ENCODE measurements around the gene ARID2. TPM values are rescaled to one million over a fixed set of nuclear protein-coding genes. Genes with fewer than 3 reads are reported as not detected.

ARID2 gene
- total and polyA plus RNA-seq, 2 donors (not counting 1 experiment from before 2014, with no cell fraction given) = 5.0 to 49.2 TPM

- ChIA-PET POLR2A (interaction anchor here (0.6 to 2.1 kb wide), 5 partner anchors 9 to 1547 kb away, joined by 3 to 16 read pairs (median 5); partner anchors contain the start of gene SCAF11), CTCF (interaction anchor here (1.2 to 12.6 kb wide), 9 partner anchors 15 to 557 kb away, joined by 3 to 151 read pairs (median 4); partner anchors contain the start of gene SCAF11)
- no peak for TF ChIP-seq EZH2 (IDR thresholded peaks at IDR 0.05; ENCODE audit: borderline replicate concordance, insufficient read depth, low read depth, low read length, poor library complexity, severe bottlenecking)
- TF ChIP-seq, protein P1, sequence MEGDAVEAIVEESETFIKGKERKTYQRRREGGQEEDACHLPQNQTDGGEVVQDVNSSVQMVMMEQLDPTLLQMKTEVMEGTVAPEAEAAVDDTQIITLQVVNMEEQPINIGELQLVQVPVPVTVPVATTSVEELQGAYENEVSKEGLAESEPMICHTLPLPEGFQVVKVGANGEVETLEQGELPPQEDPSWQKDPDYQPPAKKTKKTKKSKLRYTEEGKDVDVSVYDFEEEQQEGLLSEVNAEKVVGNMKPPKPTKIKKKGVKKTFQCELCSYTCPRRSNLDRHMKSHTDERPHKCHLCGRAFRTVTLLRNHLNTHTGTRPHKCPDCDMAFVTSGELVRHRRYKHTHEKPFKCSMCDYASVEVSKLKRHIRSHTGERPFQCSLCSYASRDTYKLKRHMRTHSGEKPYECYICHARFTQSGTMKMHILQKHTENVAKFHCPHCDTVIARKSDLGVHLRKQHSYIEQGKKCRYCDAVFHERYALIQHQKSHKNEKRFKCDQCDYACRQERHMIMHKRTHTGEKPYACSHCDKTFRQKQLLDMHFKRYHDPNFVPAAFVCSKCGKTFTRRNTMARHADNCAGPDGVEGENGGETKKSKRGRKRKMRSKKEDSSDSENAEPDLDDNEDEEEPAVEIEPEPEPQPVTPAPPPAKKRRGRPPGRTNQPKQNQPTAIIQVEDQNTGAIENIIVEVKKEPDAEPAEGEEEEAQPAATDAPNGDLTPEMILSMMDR (IDR thresholded peaks at IDR 0.05) = no peak
- peak overlapping the region; percentile 98 for H2AFZ ChIP-seq (ENCODE audit: insufficient read depth, low read depth, low read length, poor library complexity, severe bottlenecking)
- H3K27me3 Mint-ChIP-seq = no peaks in the 10 kb centered on the region
- H3K4me1 ChIP-seq (ENCODE audit: control insufficient read depth in 2 of 2, insufficient read depth in 2 of 2, low read length in 2 of 2) = peaks cover 19 to 41% of the 10 kb centered on the region in 2 donors
- H3K9me3 Mint-ChIP-seq (ENCODE audit: insufficient read depth) = no peaks in the 10 kb centered on the region
- peak overlapping the region; percentile 99 for H3K27ac Mint-ChIP-seq
- peaks cover 35% of the 10 kb centered on the region for H3K4me1 Mint-ChIP-seq
- no peaks in the 10 kb centered on the region for H3K36me3 ChIP-seq (replicated peaks in 1 of 2; ENCODE audit: control extremely low read depth in 1 of 2, control insufficient read depth in 1 of 2, extremely low read depth in 1 of 2, insufficient read depth in 2 of 2, low read length in 1 of 2)
- WGBS (ENCODE audit: insufficient coverage) = under 1% methylated on average over 34 of the region's 45 CpGs
- peak; percentile 98 for DNase-seq
- peak overlapping the region; percentile 96 for H3K4me2 ChIP-seq (replicated peaks; ENCODE audit: low read depth, low read length, poor library complexity, severe bottlenecking)
- peak overlapping the region; percentile 99 for H3K9ac ChIP-seq (ENCODE audit: low read length)
- peaks cover 51% of the 10 kb centered on the region for H3K79me2 ChIP-seq (ENCODE audit: control insufficient read depth, insufficient read depth, low read length)
- H3K4me3 Mint-ChIP-seq = peak overlapping the region; percentile 100
- ATAC-seq (ENCODE audit: low read depth) = peak; percentile 48
- no peaks in the 10 kb centered on the region for H3K9me3 ChIP-seq (ENCODE audit: control extremely low read depth in 1 of 3, control insufficient read depth in 2 of 3, insufficient read depth in 1 of 3, low read length in 2 of 3)
- H4K20me1 ChIP-seq (ENCODE audit: control insufficient read depth, insufficient read depth, low read length, poor library complexity, severe bottlenecking) = peaks cover 13% of the 10 kb centered on the region
- H3K27me3 ChIP-seq (replicated peaks in 1 of 4; ENCODE audit: control extremely low read depth in 1 of 4, control insufficient read depth in 3 of 4, insufficient read depth in 4 of 4, low read length in 3 of 4) = no peaks in the 10 kb centered on the region
- intact Hi-C loops (cut with micrococcal nuclease) = loop anchor here (1.0 to 5.0 kb wide), 4 partner anchors 57 to 645 kb away; partner anchors contain the start of genes ANO6, SCAF11 and SLC38A2
- H3K4me3 ChIP-seq (ENCODE audit: control extremely low read depth in 1 of 5, extremely low read depth in 1 of 5, insufficient read depth in 1 of 5, low read depth in 2 of 5, low read length in 4 of 5) = peak overlapping the region; percentile 93 to 99 (median 97)
- peak overlapping the region; percentile 98 to 99 for H3K27ac ChIP-seq (ENCODE audit: low read length in 2 of 2)
These were observed 2.1 kb upstream of the ARID2 start for GRCh38 chr12:45727301-45727979.

Measured in B cell (primary cell).